Breast epithelium (tissue), 4 donors: Measurements from ENCODE around the gene FBXW4. TPM values are rescaled to one million over a fixed set of nuclear protein-coding genes. Genes with fewer than 3 reads are reported as not detected.
A peak's percentile ranks its signal among the peaks of the same experiment; 100 is the strongest.

Experiments
- DNase-seq, 2 donors: peaks; one replicate each; pipeline ENCODE4 v3.0.0-alpha.2; 2019; ENCODE audit warnings: low spot score in 2 of 2
- H3K27ac ChIP-seq, 2 donors: fragments of 200-600 bp; sonication (generic) in 1 of 2; one replicate each; pipeline ENCODE4 v1.5.1; 2016 to 2019; ENCODE audit warnings: mild to moderate bottlenecking in 1 of 2
- H3K27me3 ChIP-seq, 2 donors: fragments of 200-600 bp; sonication (generic) in 1 of 2; one replicate each; pipeline versions ENCODE4 v1.5.1 to v1.6.0; 2017 to 2019; ENCODE audit warnings: control low read depth in 1 of 2, mild to moderate bottlenecking in 1 of 2
- H3K36me3 ChIP-seq: fragments of 200-600 bp; one replicate; pipeline ENCODE4 v1.5.1; 2019
- H3K4me1 ChIP-seq, 2 donors: fragments of 200-600 bp; sonication (generic); one replicate each; pipeline ENCODE4 v1.5.1; 2016 to 2019; ENCODE audit warnings: control low read depth in 1 of 2
- H3K4me3 ChIP-seq, 3 donors: fragments of 200-600 bp; sonication (generic); 1 replicate in 2 of 3; 2 replicates in 1 of 3; pipeline ENCODE4 v1.5.1; 2016 to 2019; ENCODE audit warnings: mild to moderate bottlenecking in 3 of 3, moderate library complexity in 2 of 3
- H3K9me3 ChIP-seq, 2 donors: fragments of 200-600 bp; sonication (generic) in 1 of 2; one replicate each; pipeline ENCODE4 v1.5.1; 2016 to 2019; ENCODE audit warnings: control low read depth in 1 of 2
- POLR2A ChIP-seq: fragments of 450-650 bp; IDR thresholded peaks from one replicate; pipeline ENCODE4 v1.6.1; 2016; ENCODE audit warnings: antibody characterized with exemption, mild to moderate bottlenecking, moderate library complexity
- POLR2AphosphoS5 ChIP-seq, 3 donors: sonication (generic); formaldehyde crosslinking; IDR thresholded peaks; one replicate each; pipeline ENCODE4 v1.6.1; 2017; ENCODE audit warnings: antibody characterized with exemption in 3 of 3
- intact Hi-C: fragments of 100-400 bp; cut with DNase I; formaldehyde crosslinking; loops from one replicate; pipeline ENCODE4 v1.15.1; 2023; ENCODE audit warnings: low total_unique reads
- total RNA-seq, 3 donors: library from RNA; depleted of rRNA; stranded (reverse); fragments of >200 nt; gene quantifications; one replicate each; pipeline ENCODE4 v1.1.0, GENCODE V29; 2016
- TF ChIP-seq, protein P1 (sequence below), 3 donors: fragments of 450-650 bp; IDR thresholded peaks; one replicate each; pipeline ENCODE4 v1.5.1; 2016 to 2017; ENCODE audit warnings: antibody characterized with exemption in 3 of 3, mild to moderate bottlenecking in 3 of 3, moderate library complexity in 3 of 3

The FBXW4 gene
- total RNA-seq, 3 donors from 2014 or later = 68.0 to 95.7 (median 74.7) TPM

DNA sequence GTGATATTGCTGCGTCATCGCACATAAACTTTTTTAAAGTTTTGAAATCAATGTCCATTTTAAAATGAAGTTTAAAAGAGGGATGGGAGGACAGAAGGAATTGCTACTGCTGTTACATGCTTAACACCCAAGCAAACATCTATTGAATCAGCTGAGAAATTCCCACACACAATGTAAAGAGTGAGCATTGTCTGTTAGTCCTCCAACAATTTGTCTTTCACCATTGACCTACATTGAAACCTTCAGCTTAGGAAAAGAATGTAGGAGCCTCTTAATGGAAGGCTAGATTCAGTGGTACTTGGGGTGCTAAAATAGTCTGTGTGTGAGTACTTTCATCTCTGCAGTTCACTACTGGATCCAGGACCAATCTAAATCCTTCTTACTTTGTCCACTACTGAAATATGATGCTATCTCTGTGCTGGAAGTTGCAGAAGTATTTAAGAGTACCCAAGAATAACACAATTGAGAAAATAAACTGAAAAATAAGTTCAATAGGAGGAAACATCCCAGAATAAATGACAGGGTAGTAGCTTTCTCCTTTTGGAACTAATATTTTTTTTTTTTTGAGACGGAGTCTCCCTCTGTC lies 23.8 kb upstream of the FBXW4 start:
- Histone ChIP-seq H3K27ac (no peak overlapping the region), H3K36me3 (no peaks in the 10 kb centered on the region), H3K27me3 (no peaks in the 10 kb centered on the region), H3K4me3 (no peak overlapping the region), H3K9me3 (no peaks in the 10 kb centered on the region), H3K4me1 (peaks cover 0 to 3% of the 10 kb centered on the region in 2 donors)
- intact Hi-C loops = loop anchor here (5.0 kb wide), 1 partner anchor 981 kb away; no protein-coding TSS in a partner anchor
- no peak for TF ChIP-seq POLR2A
- TF ChIP-seq POLR2AphosphoS5 (IDR thresholded peaks at IDR 0.05) = no peak
- TF ChIP-seq, protein P1, sequence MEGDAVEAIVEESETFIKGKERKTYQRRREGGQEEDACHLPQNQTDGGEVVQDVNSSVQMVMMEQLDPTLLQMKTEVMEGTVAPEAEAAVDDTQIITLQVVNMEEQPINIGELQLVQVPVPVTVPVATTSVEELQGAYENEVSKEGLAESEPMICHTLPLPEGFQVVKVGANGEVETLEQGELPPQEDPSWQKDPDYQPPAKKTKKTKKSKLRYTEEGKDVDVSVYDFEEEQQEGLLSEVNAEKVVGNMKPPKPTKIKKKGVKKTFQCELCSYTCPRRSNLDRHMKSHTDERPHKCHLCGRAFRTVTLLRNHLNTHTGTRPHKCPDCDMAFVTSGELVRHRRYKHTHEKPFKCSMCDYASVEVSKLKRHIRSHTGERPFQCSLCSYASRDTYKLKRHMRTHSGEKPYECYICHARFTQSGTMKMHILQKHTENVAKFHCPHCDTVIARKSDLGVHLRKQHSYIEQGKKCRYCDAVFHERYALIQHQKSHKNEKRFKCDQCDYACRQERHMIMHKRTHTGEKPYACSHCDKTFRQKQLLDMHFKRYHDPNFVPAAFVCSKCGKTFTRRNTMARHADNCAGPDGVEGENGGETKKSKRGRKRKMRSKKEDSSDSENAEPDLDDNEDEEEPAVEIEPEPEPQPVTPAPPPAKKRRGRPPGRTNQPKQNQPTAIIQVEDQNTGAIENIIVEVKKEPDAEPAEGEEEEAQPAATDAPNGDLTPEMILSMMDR (IDR thresholded peaks at IDR 0.05) = no peak
- no peak for DNase-seq

DNA sequence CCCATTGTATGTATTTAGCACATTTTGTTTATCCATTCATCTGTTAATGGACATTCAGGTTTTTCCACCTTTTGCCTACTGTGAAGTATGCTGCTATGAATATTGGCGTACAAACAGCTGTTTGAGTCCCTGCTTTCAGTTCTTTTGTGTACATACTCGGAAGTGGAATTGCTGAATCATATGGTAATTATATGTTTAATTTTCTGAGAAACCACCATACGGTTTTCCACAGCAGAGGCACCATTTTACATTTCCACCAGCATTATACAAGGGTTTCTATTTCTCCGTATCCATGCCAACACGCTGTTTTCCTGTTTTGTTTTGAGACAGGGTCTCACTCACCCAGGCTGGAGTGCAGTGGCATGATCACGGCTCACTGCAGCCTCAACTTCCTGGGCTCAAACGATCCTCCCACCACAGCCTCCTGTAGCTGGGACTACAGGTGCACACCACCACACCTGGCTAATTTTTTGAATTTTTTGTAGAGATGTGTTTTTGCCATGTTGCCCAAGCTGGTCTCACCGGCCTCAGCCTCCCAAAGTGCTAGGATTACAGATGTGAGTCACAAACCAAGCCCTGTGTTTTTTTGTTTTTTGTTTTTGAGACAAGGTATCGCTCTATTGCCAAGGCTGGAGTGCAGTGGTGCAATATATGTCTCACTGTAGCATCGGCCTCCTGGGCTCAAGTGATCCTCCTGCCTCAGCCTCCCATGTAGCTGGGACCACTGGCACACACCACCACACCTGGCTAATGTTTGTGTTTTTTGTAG lies 22.1 kb upstream of the FBXW4 start:
- Histone ChIP-seq H3K27ac (peak overlapping the region; percentile 32 to 66), H3K36me3 (no peaks in the 10 kb centered on the region), H3K4me1 (peaks cover 0 to 3% of the 10 kb centered on the region in 2 donors), H3K9me3 (no peaks in the 10 kb centered on the region), H3K4me3 (no peak overlapping the region), H3K27me3 (no peaks in the 10 kb centered on the region)
- intact Hi-C loops = loop anchor here (5.0 kb wide), 1 partner anchor 980 kb away; no protein-coding TSS in a partner anchor
- no peak for DNase-seq
- TF ChIP-seq POLR2AphosphoS5 (IDR thresholded peaks at IDR 0.05) = no peak
- TF ChIP-seq, protein P1 (IDR thresholded peaks at IDR 0.05) = no peak
- TF ChIP-seq POLR2A = no peak

DNA sequence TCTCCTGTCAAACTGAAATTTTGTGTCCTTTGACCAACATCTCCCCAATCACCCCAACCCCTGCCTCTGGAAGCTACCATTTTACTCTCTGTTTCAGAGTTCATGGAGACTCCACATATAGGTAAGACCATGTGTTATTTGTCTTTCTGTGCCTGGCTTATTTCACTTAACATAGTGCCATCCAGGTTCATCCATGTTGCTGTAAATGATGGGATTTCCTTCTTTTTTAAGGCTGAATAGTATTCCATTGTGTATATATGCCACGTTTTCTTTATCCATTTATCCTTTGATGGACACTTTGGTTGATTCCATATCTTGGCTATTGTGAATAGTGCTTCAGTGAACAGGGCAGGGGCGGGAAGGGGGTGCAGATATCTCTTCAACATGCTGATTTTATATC lies 18.0 kb upstream of the FBXW4 start:
- no peak for DNase-seq
- Histone ChIP-seq H3K27me3 (no peaks in the 10 kb centered on the region), H3K4me3 (no peak overlapping the region), H3K4me1 (peaks cover 0 to 3% of the 10 kb centered on the region in 2 donors), H3K27ac (no peak overlapping the region), H3K9me3 (no peaks in the 10 kb centered on the region), H3K36me3 (no peaks in the 10 kb centered on the region)
- intact Hi-C loops = no loop called here
- TF ChIP-seq POLR2A (no peak), POLR2AphosphoS5 (IDR thresholded peaks at IDR 0.05) (no peak)
- TF ChIP-seq, protein P1 (IDR thresholded peaks at IDR 0.05) = no peak

DNA sequence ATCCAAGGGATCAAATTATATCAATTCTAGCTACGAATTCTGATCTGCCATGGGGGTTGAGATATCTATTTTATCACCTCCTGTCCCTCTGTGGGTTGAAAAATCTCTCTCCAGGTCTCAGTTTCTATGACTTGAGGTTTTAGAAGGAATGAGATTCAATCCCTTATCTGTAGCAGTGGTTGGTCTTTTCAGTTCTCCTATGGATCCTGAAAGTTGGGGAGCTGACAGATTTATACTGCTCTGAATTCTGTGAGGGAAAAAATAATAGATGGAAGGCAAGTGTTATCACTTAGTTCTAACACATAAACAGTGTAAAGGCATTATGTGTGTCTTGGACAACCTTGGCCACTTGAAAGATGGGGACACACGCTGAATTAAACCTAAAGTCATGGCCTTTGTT lies 15.8 kb upstream of the FBXW4 start:
- intact Hi-C loops = no loop called here

More for the DNA sequence above, 15.8 kb upstream of the FBXW4 start:
- Histone ChIP-seq H3K9me3 (no peaks in the 10 kb centered on the region), H3K36me3 (no peaks in the 10 kb centered on the region), H3K4me1 (no peaks in the 10 kb centered on the region), H3K4me3 (no peak overlapping the region), H3K27ac (no peak overlapping the region), H3K27me3 (no peaks in the 10 kb centered on the region)
- no peak for TF ChIP-seq POLR2A
- TF ChIP-seq, protein P1 (IDR thresholded peaks at IDR 0.05) = no peak
- TF ChIP-seq POLR2AphosphoS5 (IDR thresholded peaks at IDR 0.05) = no peak
- DNase-seq = no peak
